Progenitor cell of endocrine pancreas (in vitro differentiated cells): ENCODE measurements around the gene CLASP1. TPM values are rescaled to one million over a fixed set of nuclear protein-coding genes. Genes with fewer than 3 reads are reported as not detected.
"Not testable (repeated sequence)": the region's sequence is repeated elsewhere in the genome, so short reads cannot be mapped to it uniquely, and the experiment has no call there.

Experiments used
- DNase-seq: peaks from one replicate; pipeline ENCODE4 v3.0.0; 2021; ENCODE audit warnings: low spot score; ENCODE audit not compliant: unreplicated experiment
- H3K27ac Mint-ChIP-seq: 2 replicates; pipeline ENCODE4 v1.8.0; 2021; ENCODE audit warnings: mild to moderate bottlenecking, moderate library complexity, mixed read lengths
- H3K27me3 Mint-ChIP-seq: 2 replicates; pipeline ENCODE4 v1.8.0; 2021; ENCODE audit warnings: mixed read lengths
- H3K36me3 Mint-ChIP-seq: 2 replicates; pipeline ENCODE4 v1.8.0; 2022; ENCODE audit warnings: mixed read lengths; ENCODE audit not compliant: insufficient read depth
- H3K4me1 Mint-ChIP-seq: 2 replicates; pipeline ENCODE4 v1.8.0; 2021; ENCODE audit warnings: low read depth, mixed read lengths
- H3K4me3 Mint-ChIP-seq: 2 replicates; pipeline ENCODE4 v1.8.0; 2021; ENCODE audit warnings: low read depth, mild to moderate bottlenecking, moderate library complexity, mixed read lengths
- H3K9me3 Mint-ChIP-seq: 2 replicates; pipeline ENCODE4 v1.8.0; 2021; ENCODE audit warnings: low read depth, mixed read lengths
- total RNA-seq: library from RNA; stranded (reverse); gene quantifications from 2 replicates; pipeline ENCODE4 v1.2.1, GENCODE V29; 2021
- TF ChIP-seq, protein P1 (sequence below): fragments of 200-600 bp; sonication (generic); IDR thresholded peaks from one replicate; pipeline ENCODE4 v1.5.0; 2021; ENCODE audit warnings: antibody characterized with exemption, mild to moderate bottlenecking; ENCODE audit not compliant: unreplicated experiment

Gene CLASP1
- total RNA-seq, 1 donor from 2014 or later = 102 TPM

DNA sequence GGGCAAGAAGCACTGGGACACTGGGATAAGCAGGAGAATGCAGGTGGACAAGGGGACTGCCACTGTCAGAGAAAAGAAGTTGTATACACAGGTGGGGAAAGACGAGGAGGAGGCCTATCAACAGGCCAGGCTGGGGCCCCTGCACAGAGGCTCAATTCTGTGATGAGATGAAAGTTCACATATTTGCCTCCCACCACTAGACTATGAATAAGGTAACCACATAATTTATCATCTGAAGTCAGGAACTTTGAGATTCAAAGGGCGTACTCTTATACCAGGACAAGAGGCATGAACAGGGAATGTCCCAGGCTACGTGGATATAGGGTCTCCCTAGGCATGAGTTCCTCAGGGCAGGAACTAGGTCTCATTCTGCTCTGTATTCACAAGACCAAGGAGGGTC lies 84.4 kb downstream of the CLASP1 start:
- peaks cover 36% of the 10 kb centered on the region for H3K4me1 Mint-ChIP-seq
- TF ChIP-seq, protein P1, sequence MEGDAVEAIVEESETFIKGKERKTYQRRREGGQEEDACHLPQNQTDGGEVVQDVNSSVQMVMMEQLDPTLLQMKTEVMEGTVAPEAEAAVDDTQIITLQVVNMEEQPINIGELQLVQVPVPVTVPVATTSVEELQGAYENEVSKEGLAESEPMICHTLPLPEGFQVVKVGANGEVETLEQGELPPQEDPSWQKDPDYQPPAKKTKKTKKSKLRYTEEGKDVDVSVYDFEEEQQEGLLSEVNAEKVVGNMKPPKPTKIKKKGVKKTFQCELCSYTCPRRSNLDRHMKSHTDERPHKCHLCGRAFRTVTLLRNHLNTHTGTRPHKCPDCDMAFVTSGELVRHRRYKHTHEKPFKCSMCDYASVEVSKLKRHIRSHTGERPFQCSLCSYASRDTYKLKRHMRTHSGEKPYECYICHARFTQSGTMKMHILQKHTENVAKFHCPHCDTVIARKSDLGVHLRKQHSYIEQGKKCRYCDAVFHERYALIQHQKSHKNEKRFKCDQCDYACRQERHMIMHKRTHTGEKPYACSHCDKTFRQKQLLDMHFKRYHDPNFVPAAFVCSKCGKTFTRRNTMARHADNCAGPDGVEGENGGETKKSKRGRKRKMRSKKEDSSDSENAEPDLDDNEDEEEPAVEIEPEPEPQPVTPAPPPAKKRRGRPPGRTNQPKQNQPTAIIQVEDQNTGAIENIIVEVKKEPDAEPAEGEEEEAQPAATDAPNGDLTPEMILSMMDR = no peak
- no peak overlapping the region for H3K27ac Mint-ChIP-seq
- no peaks in the 10 kb centered on the region for H3K27me3 Mint-ChIP-seq
- H3K9me3 Mint-ChIP-seq = peaks cover 7% of the 10 kb centered on the region
- H3K36me3 Mint-ChIP-seq = peaks cover 7% of the 10 kb centered on the region
- no peak overlapping the region for H3K4me3 Mint-ChIP-seq
- no peak for DNase-seq

GRCh38 chr2:121563754-121564153 lies 85.5 kb downstream of the CLASP1 start:
- not testable (repeated sequence) for H3K9me3 Mint-ChIP-seq, DNase-seq, H3K4me3 Mint-ChIP-seq, H3K36me3 Mint-ChIP-seq, H3K27ac Mint-ChIP-seq, H3K27me3 Mint-ChIP-seq
- H3K4me1 Mint-ChIP-seq = peaks cover 38% of the 10 kb centered on the region

DNA sequence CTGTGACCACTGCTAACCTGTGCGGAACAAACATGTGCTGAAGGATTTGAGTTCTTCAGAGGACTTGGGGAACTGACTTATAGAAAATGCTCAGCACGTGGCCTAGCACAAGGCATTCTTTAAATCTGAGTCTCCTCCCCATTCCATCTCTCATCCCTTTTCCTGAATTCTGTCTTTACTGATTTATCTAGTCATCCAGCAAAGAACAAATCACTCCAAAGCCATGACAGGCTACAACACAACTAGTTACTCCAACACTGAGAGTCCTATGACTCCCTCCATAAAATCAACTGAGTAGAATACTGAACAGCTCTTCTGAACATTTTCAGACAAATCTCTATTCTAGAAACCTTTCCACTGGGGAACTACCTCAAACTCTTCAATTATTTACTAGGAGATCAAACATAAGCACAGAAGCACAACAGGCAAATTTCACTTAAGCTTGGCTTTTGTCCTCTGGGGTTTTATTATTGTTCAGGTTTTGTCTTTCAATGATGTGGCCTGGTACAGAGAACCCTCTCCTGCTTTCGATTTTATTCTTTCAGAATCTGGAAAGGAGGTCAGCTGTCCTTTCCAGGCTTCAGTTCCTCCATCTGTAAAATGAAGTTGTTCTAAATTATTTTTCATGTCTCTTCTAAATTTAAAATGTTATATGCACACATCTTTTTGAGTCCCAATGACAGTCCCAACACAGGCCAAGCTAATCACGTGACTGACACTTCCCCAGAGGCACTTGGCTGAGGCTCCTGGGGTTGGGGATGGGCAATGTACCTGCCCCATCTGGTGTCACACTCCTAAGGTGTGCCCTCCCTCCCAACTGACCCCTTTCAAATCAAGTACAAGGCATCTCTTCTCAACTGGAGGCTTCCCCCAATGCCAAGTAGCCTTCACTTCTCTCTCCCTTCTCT lies 86.7 kb downstream of the CLASP1 start:
- Mint-ChIP-seq H3K9me3 (peaks cover 7% of the 10 kb centered on the region), H3K4me3 (no peak overlapping the region), H3K4me1 (peaks cover 26% of the 10 kb centered on the region), H3K27me3 (no peaks in the 10 kb centered on the region), H3K27ac (no peak overlapping the region), H3K36me3 (peaks cover 7% of the 10 kb centered on the region)
- TF ChIP-seq, protein P1 = no peak
- DNase-seq = no peak

DNA sequence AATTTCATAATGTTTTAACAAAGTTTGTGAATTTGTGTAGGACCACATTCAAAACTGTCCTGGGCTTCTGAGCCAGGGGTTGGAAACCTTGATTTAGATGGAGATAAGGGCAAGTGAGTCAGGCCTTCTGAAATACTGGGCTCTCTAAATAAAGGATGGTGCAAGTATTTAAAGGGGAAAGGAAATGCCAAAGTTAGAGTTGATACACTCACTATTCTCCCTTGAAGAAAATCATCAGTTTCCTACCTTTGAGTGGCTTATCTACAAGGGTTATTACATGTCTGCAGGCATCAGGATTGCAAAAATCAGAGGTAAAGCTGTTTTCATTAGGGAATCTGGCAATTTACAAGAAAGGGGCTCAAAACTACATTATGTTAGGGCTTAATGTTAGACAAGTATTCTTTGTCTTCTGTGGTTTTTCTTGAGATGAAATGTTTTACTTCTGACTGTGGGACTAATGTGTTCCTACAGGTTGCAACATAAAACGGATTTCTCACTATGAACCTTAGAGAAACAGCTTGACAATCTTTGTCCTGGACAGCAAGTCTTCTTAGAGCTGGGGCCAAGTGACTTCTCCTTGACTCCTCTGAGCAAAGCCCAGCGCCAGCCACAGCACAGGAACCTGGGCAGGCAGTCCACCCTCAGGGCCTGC lies 87.5 kb downstream of the CLASP1 start:
- Mint-ChIP-seq H3K9me3 (peaks cover 7% of the 10 kb centered on the region), H3K27ac (no peak overlapping the region), H3K27me3 (no peaks in the 10 kb centered on the region), H3K4me1 (peaks cover 27% of the 10 kb centered on the region), H3K36me3 (peaks cover 7% of the 10 kb centered on the region), H3K4me3 (no peak overlapping the region)
- no peak for DNase-seq
- TF ChIP-seq, protein P1 = no peak

- H3K27ac Mint-ChIP-seq = no peak overlapping the region
- no peak overlapping the region for H3K4me3 Mint-ChIP-seq
- TF ChIP-seq, protein P1 = no peak
- H3K4me1 Mint-ChIP-seq = peaks cover 20% of the 10 kb centered on the region
- DNase-seq = no peak
- H3K36me3 Mint-ChIP-seq = peaks cover 2% of the 10 kb centered on the region
- peaks cover 3% of the 10 kb centered on the region for H3K9me3 Mint-ChIP-seq
- H3K27me3 Mint-ChIP-seq = no peaks in the 10 kb centered on the region
Observed at GRCh38 chr2:121558329-121558728, 90.9 kb downstream of the CLASP1 start.
